ENCODE measurements around the gene PKP4. TPM values are rescaled to one million over a fixed set of nuclear protein-coding genes. Genes with fewer than 3 reads are reported as not detected.

Gene PKP4
- total and polyA plus RNA-seq, 2 of the 8 experiments (the other 6 are each of a cell fraction or from before 2014, with no cell fraction given) = 48.2 to 88.0 TPM

DNA sequence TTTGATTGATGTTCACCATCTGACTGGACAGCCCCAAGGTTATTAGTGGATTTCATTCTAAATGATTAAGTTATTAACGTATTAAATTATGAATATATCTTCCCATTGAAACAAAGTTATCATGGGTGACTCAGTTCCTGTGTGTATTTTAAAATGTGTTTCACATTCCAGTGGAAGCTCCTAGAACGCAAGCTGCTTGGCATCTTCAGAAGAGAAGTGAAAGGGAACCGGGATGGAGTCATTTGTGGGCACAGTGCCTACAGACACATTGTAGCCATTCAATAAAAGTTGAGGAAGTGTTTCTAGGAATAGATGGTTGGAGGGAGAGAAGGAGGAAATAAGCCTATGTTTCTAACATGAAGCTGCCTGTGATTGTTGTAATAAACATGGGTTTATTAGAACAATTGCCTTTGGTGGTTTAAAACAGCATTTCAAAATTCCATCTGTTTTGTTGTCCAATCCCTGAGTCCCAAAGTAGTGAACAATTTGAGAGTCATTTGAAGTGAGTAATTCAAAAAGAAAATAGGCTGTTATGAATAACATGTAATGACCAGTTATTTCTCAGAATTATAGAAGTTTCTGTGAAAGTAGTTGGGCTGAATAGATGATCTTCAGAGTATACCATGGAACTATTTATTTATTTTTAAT is 143.5 kb downstream of the PKP4 start (continued):
- TF ChIP-seq, protein P1, sequence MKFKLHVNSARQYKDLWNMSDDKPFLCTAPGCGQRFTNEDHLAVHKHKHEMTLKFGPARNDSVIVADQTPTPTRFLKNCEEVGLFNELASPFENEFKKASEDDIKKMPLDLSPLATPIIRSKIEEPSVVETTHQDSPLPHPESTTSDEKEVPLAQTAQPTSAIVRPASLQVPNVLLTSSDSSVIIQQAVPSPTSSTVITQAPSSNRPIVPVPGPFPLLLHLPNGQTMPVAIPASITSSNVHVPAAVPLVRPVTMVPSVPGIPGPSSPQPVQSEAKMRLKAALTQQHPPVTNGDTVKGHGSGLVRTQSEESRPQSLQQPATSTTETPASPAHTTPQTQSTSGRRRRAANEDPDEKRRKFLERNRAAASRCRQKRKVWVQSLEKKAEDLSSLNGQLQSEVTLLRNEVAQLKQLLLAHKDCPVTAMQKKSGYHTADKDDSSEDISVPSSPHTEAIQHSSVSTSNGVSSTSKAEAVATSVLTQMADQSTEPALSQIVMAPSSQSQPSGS (IDR thresholded peaks at IDR 0.05; ENCODE audit: low read length) = no peak
- TF ChIP-seq ZNF274 (IDR thresholded peaks at IDR 0.05; ENCODE audit: borderline replicate concordance, extremely low read depth, low read length) = no peak
